Parathyroid adenoma (tissue), 2 donors: ENCODE data around the gene SPTBN1.

Source experiments
- H2AFZ ChIP-seq: fragments of 300-600 bp; sonication (generic); one replicate; pipeline ENCODE4 v1.7.0; 2017; ENCODE audit warnings: antibody characterized with exemption, mild to moderate bottlenecking
- H3K27ac ChIP-seq: fragments of 300-600 bp; sonication (generic); one replicate; pipeline ENCODE4 v1.7.0; 2017
- H3K27me3 ChIP-seq: fragments of 300-600 bp; sonication (generic); one replicate; pipeline ENCODE4 v1.7.0; 2017; ENCODE audit warnings: low read length; ENCODE audit not compliant: control insufficient read depth, insufficient read depth
- H3K36me3 ChIP-seq: fragments of 300-600 bp; sonication (generic); one replicate; pipeline ENCODE4 v1.7.0; 2017; ENCODE audit warnings: low read length; ENCODE audit not compliant: control insufficient read depth, insufficient read depth
- H3K4me1 ChIP-seq: fragments of 300-600 bp; sonication (generic); one replicate; pipeline ENCODE4 v1.7.0; 2017; ENCODE audit warnings: control low read depth
- H3K4me2 ChIP-seq: fragments of 300-600 bp; sonication (generic); one replicate; pipeline ENCODE4 v1.7.0; 2017; ENCODE audit warnings: low read length
- H3K4me3 ChIP-seq: fragments of 300-600 bp; sonication (generic); one replicate; pipeline ENCODE4 v1.7.0; 2017; ENCODE audit warnings: low read depth, low read length
- H3K79me2 ChIP-seq: fragments of 300-600 bp; sonication (generic); one replicate; pipeline ENCODE4 v1.7.0; 2017; ENCODE audit warnings: control low read depth
- H3K9ac ChIP-seq: fragments of 300-600 bp; sonication (generic); one replicate; pipeline ENCODE4 v1.7.0; 2017; ENCODE audit warnings: mild to moderate bottlenecking
- H3K9me3 ChIP-seq: fragments of 300-600 bp; sonication (generic); one replicate; pipeline ENCODE4 v1.7.0; 2017; ENCODE audit warnings: low read length; ENCODE audit not compliant: control insufficient read depth
- CTCF ChIP-seq: fragments of 300-600 bp; sonication (generic); IDR thresholded peaks from one replicate; pipeline ENCODE4 v1.7.0; 2017; ENCODE audit warnings: antibody characterized with exemption, mild to moderate bottlenecking
- donor health status: primary hyperparathyroidism.

Gene SPTBN1

DNA sequence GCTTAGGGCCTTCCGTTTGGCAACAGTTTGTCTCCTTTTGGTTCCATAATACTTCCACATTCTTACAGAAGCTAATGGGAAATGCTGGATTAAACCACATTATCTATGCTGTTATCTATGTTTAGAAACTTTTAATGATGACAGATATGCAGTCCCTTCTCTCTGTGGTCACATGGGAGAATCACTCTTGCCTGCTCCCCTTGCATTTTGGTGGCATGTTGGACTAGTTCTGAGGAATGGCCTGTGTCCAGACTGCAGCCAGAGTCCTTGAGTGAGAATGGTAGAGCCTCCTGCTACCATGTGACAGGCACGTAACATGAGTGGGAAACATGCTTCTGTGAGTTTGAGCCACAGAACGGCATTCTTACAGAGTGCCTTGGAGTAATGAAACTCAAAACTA is 19.2 kb downstream of the SPTBN1 start:
- Histone ChIP-seq H3K4me2 (no peak overlapping the region), H3K9me3 (no peaks in the 10 kb centered on the region), H3K27ac (no peak overlapping the region), H2AFZ (no peak overlapping the region), H3K27me3 (no peaks in the 10 kb centered on the region), H3K9ac (no peak overlapping the region), H3K36me3 (no peaks in the 10 kb centered on the region), H3K4me3 (no peak overlapping the region), H3K79me2 (peaks cover 48% of the 10 kb centered on the region), H3K4me1 (peaks cover 25% of the 10 kb centered on the region)
- TF ChIP-seq CTCF = no peak

DNA sequence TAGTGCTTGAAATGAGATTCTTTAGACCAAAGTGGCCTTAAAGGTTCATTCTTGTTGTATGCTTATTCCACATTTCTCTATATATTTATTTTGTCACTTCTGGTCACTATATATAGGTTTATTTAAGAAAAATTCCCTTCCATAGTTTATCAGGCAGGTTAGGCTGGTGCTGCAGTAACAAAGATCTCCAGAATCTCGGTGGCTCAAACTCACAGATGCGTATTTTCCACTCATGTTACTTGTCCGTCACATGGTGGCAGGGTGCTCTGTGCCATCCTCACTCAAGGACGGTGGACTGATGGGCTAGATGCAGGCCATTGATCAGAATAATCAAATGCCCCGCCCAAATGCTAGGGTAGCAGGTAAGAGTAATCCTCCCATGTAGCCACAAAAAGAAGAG is 19.8 kb downstream of the SPTBN1 start:
- no peak overlapping the region for H3K27ac ChIP-seq
- no peak for TF ChIP-seq CTCF
- peaks cover 28% of the 10 kb centered on the region for H3K4me1 ChIP-seq
- H3K4me2 ChIP-seq = no peak overlapping the region
- no peak overlapping the region for H3K9ac ChIP-seq
- H2AFZ ChIP-seq = no peak overlapping the region
- H3K36me3 ChIP-seq = no peaks in the 10 kb centered on the region
- no peaks in the 10 kb centered on the region for H3K9me3 ChIP-seq
- H3K79me2 ChIP-seq = peaks cover 46% of the 10 kb centered on the region
- no peak overlapping the region for H3K4me3 ChIP-seq
- H3K27me3 ChIP-seq = no peaks in the 10 kb centered on the region

DNA sequence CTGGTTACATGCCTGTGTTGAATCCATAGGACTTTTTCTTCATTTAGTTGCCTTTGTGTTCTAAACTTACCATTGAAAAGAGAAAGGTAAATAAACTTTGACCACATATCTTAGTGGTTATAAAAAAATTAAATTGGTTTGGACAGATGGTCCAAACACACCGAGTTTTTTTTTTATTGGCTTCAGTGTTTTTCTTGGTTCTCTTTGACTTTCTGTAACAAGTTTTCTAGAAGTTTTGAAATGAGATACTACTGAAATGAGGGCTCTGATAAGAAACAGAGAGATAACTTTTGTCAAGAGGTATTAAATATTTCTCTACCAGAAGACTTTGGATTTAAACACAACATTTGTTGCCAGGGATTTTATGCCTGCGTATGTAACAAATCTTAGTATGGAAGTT is 20.7 kb downstream of the SPTBN1 start:
- Histone ChIP-seq H3K79me2 (peaks cover 45% of the 10 kb centered on the region), H3K27me3 (no peaks in the 10 kb centered on the region), H3K4me1 (peaks cover 20% of the 10 kb centered on the region), H3K27ac (no peak overlapping the region), H3K36me3 (no peaks in the 10 kb centered on the region), H3K9me3 (no peaks in the 10 kb centered on the region), H3K9ac (no peak overlapping the region), H3K4me3 (no peak overlapping the region), H3K4me2 (peak overlapping the region; percentile 30), H2AFZ (no peak overlapping the region)
- TF ChIP-seq CTCF = no peak

DNA sequence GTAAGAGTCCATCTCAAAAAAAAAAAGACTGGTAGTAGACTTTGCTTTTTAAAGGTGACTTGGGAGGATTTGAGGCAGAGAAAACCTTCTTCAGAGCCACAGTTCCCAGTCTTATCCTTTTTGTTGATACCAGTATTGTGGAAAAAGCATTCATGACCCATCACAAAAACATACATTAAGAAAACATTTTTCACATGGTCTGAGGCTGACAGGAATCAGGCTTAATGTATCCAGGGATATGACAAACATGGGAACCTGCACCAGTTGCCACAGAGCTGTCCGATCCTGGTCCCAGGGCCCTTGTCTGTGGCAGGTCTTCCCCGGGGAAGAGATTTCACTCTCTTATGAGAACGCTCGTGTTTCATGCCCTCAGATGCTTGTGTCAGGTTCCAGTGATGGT is 21.8 kb downstream of the SPTBN1 start:
- Histone ChIP-seq H3K27ac (peak overlapping the region; percentile 11), H3K9ac (no peak overlapping the region), H3K79me2 (peaks cover 36% of the 10 kb centered on the region), H3K4me1 (peaks cover 26% of the 10 kb centered on the region), H3K4me3 (no peak overlapping the region), H3K36me3 (no peaks in the 10 kb centered on the region), H3K27me3 (no peaks in the 10 kb centered on the region), H3K9me3 (no peaks in the 10 kb centered on the region), H2AFZ (no peak overlapping the region), H3K4me2 (no peak overlapping the region)
- TF ChIP-seq CTCF = no peak

GRCh38 chr2:54478899-54479298 is 22.8 kb downstream of the SPTBN1 start:
- Histone ChIP-seq H3K27ac (no peak overlapping the region), H3K4me3 (no peak overlapping the region), H2AFZ (no peak overlapping the region), H3K9me3 (no peaks in the 10 kb centered on the region), H3K9ac (no peak overlapping the region), H3K36me3 (no peaks in the 10 kb centered on the region), H3K4me2 (no peak overlapping the region), H3K4me1 (peaks cover 35% of the 10 kb centered on the region), H3K27me3 (no peaks in the 10 kb centered on the region), H3K79me2 (peaks cover 35% of the 10 kb centered on the region)
- TF ChIP-seq CTCF = no peak
